Heart right ventricle (tissue), 16 donors: ENCODE measurements around the gene CBR1. TPM values are rescaled to one million over a fixed set of nuclear protein-coding genes. Genes with fewer than 3 reads are reported as not detected.

ENCODE experiments used
- ATAC-seq, 8 donors: fragments of 200-7000 bp; cut with Tn5 transposase; one replicate each; pipeline ENCODE4 v1.9.1; 2020; ENCODE audit warnings: mild to moderate bottlenecking in 8 of 8, moderate library complexity in 8 of 8, moderate number of reproducible peaks in 1 of 8
- DNase-seq, 2 donors: peaks; one replicate each; pipeline ENCODE4 v3.0.0-alpha.2; 2020
- H3K27ac ChIP-seq, 10 donors: fragments of 200-600 bp; sonication (generic) in 2 of 10; one replicate each; pipeline versions ENCODE4 v1.5.0 to v1.8.0; 2020 to 2022; ENCODE audit warnings: mild to moderate bottlenecking in 3 of 10
- H3K27me3 ChIP-seq, 7 donors: fragments of 200-600 bp; one replicate each; pipeline ENCODE4 v1.8.0; 2021 to 2022; ENCODE audit warnings: mild to moderate bottlenecking in 2 of 7
- H3K36me3 ChIP-seq, 9 donors: fragments of 200-600 bp; sonication (generic) in 1 of 9; one replicate each; pipeline versions ENCODE4 v1.5.0 to v1.8.0; 2020 to 2022; ENCODE audit warnings: mild to moderate bottlenecking in 2 of 9
- H3K4me1 ChIP-seq, 9 donors: fragments of 200-600 bp; sonication (generic) in 1 of 9; one replicate each; pipeline versions ENCODE4 v1.5.0 to v1.8.0; 2020 to 2022; ENCODE audit warnings: mild to moderate bottlenecking in 4 of 9
- H3K4me3 ChIP-seq, 10 donors: fragments of 200-600 bp; sonication (generic) in 2 of 10; one replicate each; pipeline versions ENCODE4 v1.5.0 to v1.8.0; 2020 to 2022; ENCODE audit warnings: mild to moderate bottlenecking in 7 of 10, moderate library complexity in 2 of 10
- H3K9me3 ChIP-seq, 11 donors: fragments of 200-600 bp in 10 of 11; sonication (generic) in 2 of 11; one replicate each; pipeline versions ENCODE4 v1.5.0 to v1.8.0; 2013 to 2022; ENCODE audit warnings: mild to moderate bottlenecking in 2 of 11, control low read depth in 1 of 11, moderate library complexity in 1 of 11
- WGBS, 2 donors: extraction: QIAGEN DNeasy Blood & Tissue Kit; methylation state at CpG; one replicate each; pipeline ENCODE4 v1.1.7; 2013; ENCODE audit warnings: inconsistent platforms in 1 of 2; 5-methylcytosine and 5-hydroxymethylcytosine counted together
- intact Hi-C, 10 donors: fragments of 100-400 bp; cut with DNase I; formaldehyde crosslinking; loops; one replicate each; pipeline versions ENCODE4 v1.11.1 to v1.14.2; 2022
- polyA plus RNA-seq, 2 donors: library from polyadenylated mRNA; stranded (reverse); fragments of 200-250 nt; gene quantifications; one replicate each; pipeline ENCODE4 v1.2.3, GENCODE V29; 2013
- total RNA-seq, 10 donors: library from RNA; stranded (reverse); fragmentation: NEBNext Ultra II Directional in 3 of 10; extraction: Animal tissue kit (Norgen Biotek cat#: 25700) in 3 of 10; gene quantifications; one replicate each; pipeline versions ENCODE4 v1.2.1 to v1.2.4, GENCODE V29; 2021 to 2023
- TF ChIP-seq, protein P1 (sequence below), 9 donors: fragments of 200-600 bp; sonication (generic) in 2 of 9; IDR thresholded peaks; one replicate each; pipeline versions ENCODE4 v1.5.0 to v1.8.0; 2021 to 2022; ENCODE audit warnings: antibody characterized with exemption in 9 of 9, mild to moderate bottlenecking in 5 of 9, moderate library complexity in 1 of 9
- donor health status: Arrhythmogenic right ventricular cardiomyopathy.
- donor health status: ischemic (EF 13 %, LVEDD 7.1; RV severe dilation, severe dysfunction).
- donor health status: healthy with polysubstance abuse.
- donor health status: DM: no; HTN: yes; CAD: no.
- donor health status: DM: no; HTN: no; CAD: no.
- donor health status: ischemic (EF 25% LVEDD 6.9; RV normal size, moderate dysfunction).
- donor health status: ischemic (EF 25% LVEDD 5.7; RV mildly dilated, moderate dysfunction).
- donor health status: healthy.
- donor health status: DM: yes; HTN: yes; CAD: no.
- donor health status: Ischemic cardiomyopathy.
- donor health status: ischemic (EF 35%, LVEDD 5.7; RV mildly dilated, moderate dysfunction).
- donor health status: nonischemic (EF 11% LVEDD 7.7; RV severe dilation, severe dysfunction).
- donor health status: DM: yes; HTN: yes; CAD: no.
- donor health status: PGD.
- donor health status: ischemic (EF 29% LVEDD 5.4; RV normal size, mild dysfunction).
- donor health status: nonischemic (EF 23%, LVEDD 6.1; RV moderate dilation, normal function).

CBR1 gene
- total and polyA plus RNA-seq, 12 donors: 7.7 to 61.2 (median 17.6) TPM

- H3K4me1 ChIP-seq: peaks cover 0 to 59% (median 0%) of the 10 kb centered on the region in 9 donors
- H3K27me3 ChIP-seq: no peaks in the 10 kb centered on the region
- H3K4me3 ChIP-seq: no peak overlapping the region
- intact Hi-C loops: no loop called here
- H3K36me3 ChIP-seq: peaks cover 0 to 37% (median 4%) of the 10 kb centered on the region in 9 donors
- no peak overlapping the region for H3K27ac ChIP-seq
- ATAC-seq: no peak
- WGBS, 2 donors: 89 to 92% methylated on average over 5 of the region's 5 CpGs
- no peak for DNase-seq
- H3K9me3 ChIP-seq: peaks cover 0 to 3% (median 0%) of the 10 kb centered on the region in 11 donors
- TF ChIP-seq, protein P1, sequence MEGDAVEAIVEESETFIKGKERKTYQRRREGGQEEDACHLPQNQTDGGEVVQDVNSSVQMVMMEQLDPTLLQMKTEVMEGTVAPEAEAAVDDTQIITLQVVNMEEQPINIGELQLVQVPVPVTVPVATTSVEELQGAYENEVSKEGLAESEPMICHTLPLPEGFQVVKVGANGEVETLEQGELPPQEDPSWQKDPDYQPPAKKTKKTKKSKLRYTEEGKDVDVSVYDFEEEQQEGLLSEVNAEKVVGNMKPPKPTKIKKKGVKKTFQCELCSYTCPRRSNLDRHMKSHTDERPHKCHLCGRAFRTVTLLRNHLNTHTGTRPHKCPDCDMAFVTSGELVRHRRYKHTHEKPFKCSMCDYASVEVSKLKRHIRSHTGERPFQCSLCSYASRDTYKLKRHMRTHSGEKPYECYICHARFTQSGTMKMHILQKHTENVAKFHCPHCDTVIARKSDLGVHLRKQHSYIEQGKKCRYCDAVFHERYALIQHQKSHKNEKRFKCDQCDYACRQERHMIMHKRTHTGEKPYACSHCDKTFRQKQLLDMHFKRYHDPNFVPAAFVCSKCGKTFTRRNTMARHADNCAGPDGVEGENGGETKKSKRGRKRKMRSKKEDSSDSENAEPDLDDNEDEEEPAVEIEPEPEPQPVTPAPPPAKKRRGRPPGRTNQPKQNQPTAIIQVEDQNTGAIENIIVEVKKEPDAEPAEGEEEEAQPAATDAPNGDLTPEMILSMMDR (IDR thresholded peaks at IDR 0.05): no peak
Observed at GRCh38 chr21:36075953-36076352, 6.1 kb downstream of the CBR1 start.

DNA sequence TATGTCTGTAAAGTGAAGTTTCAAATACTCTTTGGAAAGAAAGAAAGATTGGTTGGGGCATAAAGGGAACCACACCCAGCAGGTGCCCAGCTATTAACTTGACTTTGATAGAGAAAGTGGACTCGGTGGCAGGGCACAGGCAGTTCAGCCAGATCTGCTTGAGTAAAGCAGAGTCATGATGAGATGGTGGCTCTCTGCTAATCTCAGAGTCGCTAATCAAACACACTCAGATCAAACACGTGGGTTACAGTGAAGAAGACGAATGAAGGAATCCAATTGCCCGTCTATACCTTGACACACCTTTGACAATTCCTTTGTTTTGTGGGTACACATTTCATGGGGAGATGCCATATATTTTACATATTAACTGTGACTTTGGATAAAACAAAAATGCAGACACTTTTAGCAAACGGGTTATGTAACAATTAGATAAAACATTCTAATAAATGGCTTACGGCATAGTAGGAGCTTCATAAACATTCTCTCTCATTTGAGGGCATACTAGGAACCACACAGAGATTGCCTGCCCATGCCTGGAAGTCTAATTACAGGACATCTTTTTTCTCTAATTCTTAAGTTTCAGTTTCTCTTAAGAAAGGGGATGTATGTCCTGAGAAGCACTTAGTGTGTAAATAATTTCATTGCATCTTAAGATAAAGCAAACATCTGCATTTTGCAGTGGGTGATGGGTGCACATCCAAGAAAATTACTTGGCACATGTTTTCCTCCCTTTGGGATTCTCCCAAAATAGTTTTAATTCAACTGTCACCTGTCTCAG is 7.2 kb downstream of the CBR1 start:
- TF ChIP-seq, protein P1 (IDR thresholded peaks at IDR 0.05): no peak
- Histone ChIP-seq H3K36me3 (peaks cover 0 to 28% (median 0%) of the 10 kb centered on the region in 9 donors), H3K4me1 (peaks cover 0 to 48% (median 0%) of the 10 kb centered on the region in 9 donors), H3K4me3 (no peak overlapping the region), H3K27me3 (no peaks in the 10 kb centered on the region), H3K9me3 (peaks cover 0 to 3% (median 0%) of the 10 kb centered on the region in 11 donors), H3K27ac (peak overlapping the region in 1 of 10 donors; percentile 67)
- intact Hi-C loops: no loop called here
- ATAC-seq (no peak), DNase-seq (no peak)
- WGBS, 2 donors: 68 to 79% methylated on average over 7 of the region's 7 CpGs

- DNase-seq (no peak), ATAC-seq (no peak)
- no peak overlapping the region for H3K4me3 ChIP-seq
- H3K27ac ChIP-seq: peak overlapping the region in 1 of 10 donors; percentile 17
- 74 to 83% methylated on average over 9 of the region's 9 CpGs for WGBS, 2 donors
- TF ChIP-seq, protein P1 (IDR thresholded peaks at IDR 0.05): no peak
- H3K36me3 ChIP-seq: peaks cover 0 to 21% (median 0%) of the 10 kb centered on the region in 9 donors
- H3K9me3 ChIP-seq: peaks cover 0 to 3% (median 0%) of the 10 kb centered on the region in 11 donors
- no peaks in the 10 kb centered on the region for H3K27me3 ChIP-seq
- intact Hi-C loops: no loop called here
- H3K4me1 ChIP-seq: peaks cover 0 to 41% (median 0%) of the 10 kb centered on the region in 9 donors
Observed at GRCh38 chr21:36077758-36078157, 7.9 kb downstream of the CBR1 start.

GRCh38 chr21:36079010-36079649 is 9.3 kb downstream of the CBR1 start:
- ATAC-seq: peak in 5 of 8 donors; percentile 33 to 76 (median 52)

More at GRCh38 chr21:36079010-36079649, 9.3 kb downstream of the CBR1 start:
- Histone ChIP-seq H3K27ac (peak overlapping the region in 1 of 10 donors; percentile 75), H3K27me3 (no peaks in the 10 kb centered on the region), H3K4me3 (no peak overlapping the region), H3K4me1 (peaks cover 0 to 27% (median 0%) of the 10 kb centered on the region in 9 donors), H3K36me3 (peaks cover 0 to 7% (median 0%) of the 10 kb centered on the region in 9 donors), H3K9me3 (peaks cover 0 to 3% (median 0%) of the 10 kb centered on the region in 11 donors)
- intact Hi-C loops: no loop called here
- WGBS, 2 donors: 79 to 83% methylated on average over 14 of the region's 14 CpGs
- no peak for DNase-seq
- TF ChIP-seq, protein P1 (IDR thresholded peaks at IDR 0.05): no peak
